GM12878 (cell line): ENCODE measurements around the gene FASTK.

Experiments
- BRCA1 ChIP-seq: IDR thresholded peaks from 2 replicates; pipeline ENCODE4 v1.6.1; 2011; ENCODE audit warnings: low read depth, low read length, improper control_type of control experiment
- CHD2 ChIP-seq: IDR thresholded peaks from 2 replicates; pipeline ENCODE4 v1.6.1; 2011; ENCODE audit warnings: low read depth, low read length, improper control_type of control experiment, borderline replicate concordance
- EZH2 ChIP-seq: IDR thresholded peaks from 2 replicates; pipeline ENCODE4 v1.6.1; 2012; ENCODE audit warnings: low read depth, mild to moderate bottlenecking, control low read depth, inconsistent platforms, low read length, borderline replicate concordance; ENCODE audit not compliant: control insufficient read depth
- HDGF ChIP-seq: fragments of 450-650 bp; IDR thresholded peaks from 2 replicates; pipeline ENCODE4 v1.6.1; 2016; ENCODE audit warnings: antibody characterized with exemption
- MXI1 ChIP-seq: fragments of 150-350 bp; IDR thresholded peaks from 2 replicates; pipeline ENCODE4 v1.6.1; 2011; ENCODE audit warnings: low read depth, mild to moderate bottlenecking, inconsistent platforms, low read length, improper control_type of control experiment
- MYC ChIP-seq: IDR thresholded peaks from 2 replicates; pipeline ENCODE4 v1.6.1; 2011; ENCODE audit warnings: mild to moderate bottlenecking, low read length, moderate library complexity, inconsistent platforms; ENCODE audit not compliant: insufficient read depth, insufficient replicate concordance, insufficient read length, severe bottlenecking
- NFYA ChIP-seq: IDR thresholded peaks from 2 replicates; pipeline ENCODE4 v1.6.1; 2011; ENCODE audit warnings: low read depth, mild to moderate bottlenecking, low read length, improper control_type of control experiment, borderline replicate concordance
- PAX8 ChIP-seq: fragments of 450-650 bp; IDR thresholded peaks from 2 replicates; pipeline ENCODE4 v1.6.1; 2017; ENCODE audit warnings: mild to moderate bottlenecking, moderate library complexity
- POLR2AphosphoS5 ChIP-seq: IDR thresholded peaks from 2 replicates; pipeline ENCODE4 v1.6.1; 2011; ENCODE audit warnings: mild to moderate bottlenecking, low read length, inconsistent platforms
- SP1 ChIP-seq: IDR thresholded peaks from one replicate; pipeline ENCODE4 v1.6.1; 2011; ENCODE audit warnings: low read depth, low read length
- SUZ12 ChIP-seq: fragments of 200-600 bp; sonication (generic); IDR thresholded peaks from one replicate; pipeline ENCODE4 v1.6.1; 2018; ENCODE audit warnings: antibody characterized with exemption, mild to moderate bottlenecking; ENCODE audit not compliant: unreplicated experiment
- TAF1 ChIP-seq: IDR thresholded peaks from 2 replicates; pipeline ENCODE4 v1.6.1; 2011; ENCODE audit warnings: mild to moderate bottlenecking, low read depth, low read length, borderline replicate concordance
- TCF12 ChIP-seq: IDR thresholded peaks from 2 replicates; pipeline ENCODE4 v1.6.1; 2011; ENCODE audit warnings: low read depth, mild to moderate bottlenecking, low read length
- TF ChIP-seq, protein P1 (sequence below), 3 experiments: IDR thresholded peaks in 2 of 3; conservative IDR thresholded peaks in 1 of 3; 2 replicates each; pipeline ENCODE4 v1.5.1; 2011; ENCODE audit warnings: low read depth in 3 of 3, low read length in 3 of 3, mild to moderate bottlenecking in 3 of 3, control low read depth in 2 of 3, moderate library complexity in 2 of 3, inconsistent platforms in 1 of 3, mixed read lengths in 1 of 3; ENCODE audit not compliant: control insufficient read depth in 2 of 3, insufficient read depth in 1 of 3; ENCODE audit errors: extremely low read depth in 1 of 3

DNA sequence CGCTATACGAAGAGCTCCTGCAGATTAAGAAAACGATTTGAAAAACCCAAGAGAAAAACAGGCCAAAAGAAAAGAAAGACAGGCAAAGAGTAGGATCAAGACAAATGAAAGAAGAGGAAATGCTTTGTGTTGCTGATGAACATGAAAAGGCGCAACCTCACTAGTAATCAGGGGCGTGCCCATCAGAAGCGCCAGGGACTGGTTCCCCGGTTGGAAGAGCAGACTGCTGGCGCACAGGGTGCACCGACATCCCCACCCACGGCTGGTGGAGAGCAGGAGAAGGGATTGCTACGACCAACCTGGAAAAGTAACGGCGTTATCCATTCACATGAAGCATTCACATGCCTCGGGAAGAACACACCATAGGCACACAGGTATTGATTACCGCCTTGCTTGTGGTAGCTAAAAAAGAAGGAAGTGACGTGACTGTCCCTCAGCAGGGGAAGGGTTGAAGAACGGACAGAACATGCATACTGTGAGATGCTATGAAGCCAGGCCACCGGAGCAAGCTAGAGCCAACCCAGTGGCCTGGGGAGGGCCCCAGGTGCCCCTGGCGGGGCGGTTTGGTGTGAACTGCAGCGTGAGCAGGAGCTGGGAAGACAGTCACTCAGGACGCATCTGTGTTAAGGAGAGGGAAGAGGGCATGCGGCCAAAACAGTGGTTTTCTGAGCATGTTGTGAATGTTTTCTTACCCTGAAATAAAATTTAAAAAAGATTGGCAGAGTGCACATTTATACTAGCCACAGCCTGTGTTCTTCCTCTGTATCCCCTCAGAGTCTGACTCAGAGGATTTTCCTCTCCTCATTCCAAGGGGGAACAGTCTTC, 24.0 kb upstream of the FASTK start:
- TF ChIP-seq EZH2 (no peak), MYC (no peak), CHD2 (no peak), PAX8 (no peak), TAF1 (no peak), TCF12 (no peak), SUZ12 (no peak), SP1 (no peak), HDGF (no peak), BRCA1 (no peak), POLR2AphosphoS5 (no peak), NFYA (no peak), MXI1 (no peak)
- TF ChIP-seq, protein P1, sequence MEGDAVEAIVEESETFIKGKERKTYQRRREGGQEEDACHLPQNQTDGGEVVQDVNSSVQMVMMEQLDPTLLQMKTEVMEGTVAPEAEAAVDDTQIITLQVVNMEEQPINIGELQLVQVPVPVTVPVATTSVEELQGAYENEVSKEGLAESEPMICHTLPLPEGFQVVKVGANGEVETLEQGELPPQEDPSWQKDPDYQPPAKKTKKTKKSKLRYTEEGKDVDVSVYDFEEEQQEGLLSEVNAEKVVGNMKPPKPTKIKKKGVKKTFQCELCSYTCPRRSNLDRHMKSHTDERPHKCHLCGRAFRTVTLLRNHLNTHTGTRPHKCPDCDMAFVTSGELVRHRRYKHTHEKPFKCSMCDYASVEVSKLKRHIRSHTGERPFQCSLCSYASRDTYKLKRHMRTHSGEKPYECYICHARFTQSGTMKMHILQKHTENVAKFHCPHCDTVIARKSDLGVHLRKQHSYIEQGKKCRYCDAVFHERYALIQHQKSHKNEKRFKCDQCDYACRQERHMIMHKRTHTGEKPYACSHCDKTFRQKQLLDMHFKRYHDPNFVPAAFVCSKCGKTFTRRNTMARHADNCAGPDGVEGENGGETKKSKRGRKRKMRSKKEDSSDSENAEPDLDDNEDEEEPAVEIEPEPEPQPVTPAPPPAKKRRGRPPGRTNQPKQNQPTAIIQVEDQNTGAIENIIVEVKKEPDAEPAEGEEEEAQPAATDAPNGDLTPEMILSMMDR (IDR thresholded peaks at IDR 0.05 in 2 of 3, conservative IDR thresholded peaks at IDR 0.05 in 1 of 3; ENCODE audit: control insufficient read depth in 2 of 3, extremely low read depth in 1 of 3, insufficient read depth in 1 of 3, low read depth in 3 of 3, low read length in 3 of 3) = no peak
